Measurements from ENCODE around the gene KCNQ5.

DNA sequence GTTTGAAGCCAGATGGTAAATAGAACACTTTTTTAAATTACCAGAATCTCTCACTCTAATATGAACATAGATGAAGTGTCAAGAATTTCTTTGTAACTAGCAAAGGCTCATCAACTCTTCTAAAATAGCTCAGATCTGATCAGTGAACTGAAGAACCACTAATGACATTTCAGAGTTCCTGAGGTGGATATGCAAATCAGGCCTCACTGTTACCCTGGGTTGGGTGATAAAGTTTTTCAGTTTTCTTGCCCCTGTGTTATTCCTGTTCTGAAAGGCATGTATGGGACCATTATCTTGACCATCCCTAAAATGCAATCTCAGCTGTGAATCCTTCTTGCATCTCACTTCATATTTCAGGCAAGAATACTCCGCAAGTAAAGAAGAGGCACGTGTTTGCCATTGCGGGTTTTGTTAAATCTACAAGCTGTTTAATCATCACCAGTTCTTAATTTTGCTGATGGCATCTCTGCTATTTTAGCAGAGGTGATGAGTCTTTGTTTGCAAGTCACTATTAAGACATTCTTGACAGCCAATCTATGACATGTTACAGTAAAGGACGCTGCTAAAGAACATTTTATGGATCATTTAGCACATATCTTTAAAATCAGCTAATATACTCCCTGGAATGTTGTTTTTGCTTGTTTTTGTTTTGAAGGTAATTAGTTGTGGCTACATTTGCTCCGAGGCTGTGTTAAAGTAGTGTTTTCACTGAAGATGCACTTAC, 555.5 kb downstream of the KCNQ5 start:
- TF ChIP-seq, protein P1, sequence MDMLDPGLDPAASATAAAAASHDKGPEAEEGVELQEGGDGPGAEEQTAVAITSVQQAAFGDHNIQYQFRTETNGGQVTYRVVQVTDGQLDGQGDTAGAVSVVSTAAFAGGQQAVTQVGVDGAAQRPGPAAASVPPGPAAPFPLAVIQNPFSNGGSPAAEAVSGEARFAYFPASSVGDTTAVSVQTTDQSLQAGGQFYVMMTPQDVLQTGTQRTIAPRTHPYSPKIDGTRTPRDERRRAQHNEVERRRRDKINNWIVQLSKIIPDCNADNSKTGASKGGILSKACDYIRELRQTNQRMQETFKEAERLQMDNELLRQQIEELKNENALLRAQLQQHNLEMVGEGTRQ (IDR thresholded peaks at IDR 0.05; ENCODE audit: borderline replicate concordance, low read depth, low read length): no peak
- no peak for TF ChIP-seq CHD2 (IDR thresholded peaks at IDR 0.05; ENCODE audit: borderline replicate concordance, low read depth, low read length)
- TF ChIP-seq, protein P2, sequence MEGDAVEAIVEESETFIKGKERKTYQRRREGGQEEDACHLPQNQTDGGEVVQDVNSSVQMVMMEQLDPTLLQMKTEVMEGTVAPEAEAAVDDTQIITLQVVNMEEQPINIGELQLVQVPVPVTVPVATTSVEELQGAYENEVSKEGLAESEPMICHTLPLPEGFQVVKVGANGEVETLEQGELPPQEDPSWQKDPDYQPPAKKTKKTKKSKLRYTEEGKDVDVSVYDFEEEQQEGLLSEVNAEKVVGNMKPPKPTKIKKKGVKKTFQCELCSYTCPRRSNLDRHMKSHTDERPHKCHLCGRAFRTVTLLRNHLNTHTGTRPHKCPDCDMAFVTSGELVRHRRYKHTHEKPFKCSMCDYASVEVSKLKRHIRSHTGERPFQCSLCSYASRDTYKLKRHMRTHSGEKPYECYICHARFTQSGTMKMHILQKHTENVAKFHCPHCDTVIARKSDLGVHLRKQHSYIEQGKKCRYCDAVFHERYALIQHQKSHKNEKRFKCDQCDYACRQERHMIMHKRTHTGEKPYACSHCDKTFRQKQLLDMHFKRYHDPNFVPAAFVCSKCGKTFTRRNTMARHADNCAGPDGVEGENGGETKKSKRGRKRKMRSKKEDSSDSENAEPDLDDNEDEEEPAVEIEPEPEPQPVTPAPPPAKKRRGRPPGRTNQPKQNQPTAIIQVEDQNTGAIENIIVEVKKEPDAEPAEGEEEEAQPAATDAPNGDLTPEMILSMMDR (IDR thresholded peaks at IDR 0.05 in 2 of 3, conservative IDR thresholded peaks at IDR 0.05 in 1 of 3; ENCODE audit: control insufficient read depth in 2 of 3, extremely low read depth in 1 of 3, insufficient read depth in 1 of 3, low read depth in 3 of 3, low read length in 3 of 3): no peak
- no peak for TF ChIP-seq RB1 (IDR thresholded peaks at IDR 0.05; ENCODE audit: borderline replicate concordance)
- no peak for TF ChIP-seq CBX3 (IDR thresholded peaks at IDR 0.05; ENCODE audit: borderline replicate concordance, low read depth)
- TF ChIP-seq HDGF (IDR thresholded peaks at IDR 0.05): no peak
- TF ChIP-seq POLR2A (IDR thresholded peaks at IDR 0.05; ENCODE audit: low read depth, low read length): no peak
- TF ChIP-seq, protein P3, sequence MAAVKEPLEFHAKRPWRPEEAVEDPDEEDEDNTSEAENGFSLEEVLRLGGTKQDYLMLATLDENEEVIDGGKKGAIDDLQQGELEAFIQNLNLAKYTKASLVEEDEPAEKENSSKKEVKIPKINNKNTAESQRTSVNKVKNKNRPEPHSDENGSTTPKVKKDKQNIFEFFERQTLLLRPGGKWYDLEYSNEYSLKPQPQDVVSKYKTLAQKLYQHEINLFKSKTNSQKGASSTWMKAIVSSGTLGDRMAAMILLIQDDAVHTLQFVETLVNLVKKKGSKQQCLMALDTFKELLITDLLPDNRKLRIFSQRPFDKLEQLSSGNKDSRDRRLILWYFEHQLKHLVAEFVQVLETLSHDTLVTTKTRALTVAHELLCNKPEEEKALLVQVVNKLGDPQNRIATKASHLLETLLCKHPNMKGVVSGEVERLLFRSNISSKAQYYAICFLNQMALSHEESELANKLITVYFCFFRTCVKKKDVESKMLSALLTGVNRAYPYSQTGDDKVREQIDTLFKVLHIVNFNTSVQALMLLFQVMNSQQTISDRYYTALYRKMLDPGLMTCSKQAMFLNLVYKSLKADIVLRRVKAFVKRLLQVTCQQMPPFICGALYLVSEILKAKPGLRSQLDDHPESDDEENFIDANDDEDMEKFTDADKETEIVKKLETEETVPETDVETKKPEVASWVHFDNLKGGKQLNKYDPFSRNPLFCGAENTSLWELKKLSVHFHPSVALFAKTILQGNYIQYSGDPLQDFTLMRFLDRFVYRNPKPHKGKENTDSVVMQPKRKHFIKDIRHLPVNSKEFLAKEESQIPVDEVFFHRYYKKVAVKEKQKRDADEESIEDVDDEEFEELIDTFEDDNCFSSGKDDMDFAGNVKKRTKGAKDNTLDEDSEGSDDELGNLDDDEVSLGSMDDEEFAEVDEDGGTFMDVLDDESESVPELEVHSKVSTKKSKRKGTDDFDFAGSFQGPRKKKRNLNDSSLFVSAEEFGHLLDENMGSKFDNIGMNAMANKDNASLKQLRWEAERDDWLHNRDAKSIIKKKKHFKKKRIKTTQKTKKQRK (IDR thresholded peaks at IDR 0.05; ENCODE audit: low read depth, low read length): no peak
- TF ChIP-seq, protein P4, sequence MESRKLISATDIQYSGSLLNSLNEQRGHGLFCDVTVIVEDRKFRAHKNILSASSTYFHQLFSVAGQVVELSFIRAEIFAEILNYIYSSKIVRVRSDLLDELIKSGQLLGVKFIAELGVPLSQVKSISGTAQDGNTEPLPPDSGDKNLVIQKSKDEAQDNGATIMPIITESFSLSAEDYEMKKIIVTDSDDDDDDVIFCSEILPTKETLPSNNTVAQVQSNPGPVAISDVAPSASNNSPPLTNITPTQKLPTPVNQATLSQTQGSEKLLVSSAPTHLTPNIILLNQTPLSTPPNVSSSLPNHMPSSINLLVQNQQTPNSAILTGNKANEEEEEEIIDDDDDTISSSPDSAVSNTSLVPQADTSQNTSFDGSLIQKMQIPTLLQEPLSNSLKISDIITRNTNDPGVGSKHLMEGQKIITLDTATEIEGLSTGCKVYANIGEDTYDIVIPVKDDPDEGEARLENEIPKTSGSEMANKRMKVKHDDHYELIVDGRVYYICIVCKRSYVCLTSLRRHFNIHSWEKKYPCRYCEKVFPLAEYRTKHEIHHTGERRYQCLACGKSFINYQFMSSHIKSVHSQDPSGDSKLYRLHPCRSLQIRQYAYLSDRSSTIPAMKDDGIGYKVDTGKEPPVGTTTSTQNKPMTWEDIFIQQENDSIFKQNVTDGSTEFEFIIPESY (IDR thresholded peaks at IDR 0.05): no peak

All from GM12878 (cell line).